Measurements from ENCODE around the gene PPM1B.
"Not testable (repeated sequence)": the region's sequence is repeated elsewhere in the genome, so short reads cannot be mapped to it uniquely, and the experiment has no call there.

Gene PPM1B

DNA sequence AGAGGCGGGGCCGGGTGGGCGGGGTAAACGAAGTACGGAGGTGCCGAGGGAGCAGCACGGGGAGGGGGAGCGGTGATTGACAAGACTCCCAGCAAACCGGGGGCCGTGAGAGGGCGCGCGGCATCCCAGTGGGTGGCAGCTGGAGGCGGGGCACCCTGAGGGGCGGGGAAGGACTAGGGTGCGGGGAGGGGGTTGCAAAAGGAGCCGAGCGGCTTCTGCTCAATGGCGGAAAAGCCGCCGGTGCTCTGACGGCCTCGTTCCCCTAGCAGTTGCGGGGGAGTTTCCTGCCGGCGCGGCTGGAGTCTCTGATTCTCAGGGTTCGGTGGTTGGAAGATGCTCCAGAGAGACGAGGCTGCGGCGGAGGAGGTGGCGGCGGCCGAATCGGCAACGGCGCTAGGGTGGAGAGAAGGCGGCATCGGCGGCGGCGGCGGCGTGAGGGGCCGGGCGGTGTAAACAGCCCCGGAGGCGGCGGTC, at the start of gene PPM1B:
Gene PPM1B, plus strand, starts transcription at position 195 of the 474 bp plus-strand sequence. CDS start 32,325 bp downstream, outside the sequence.
- peak; percentile 98 to 100 (median 99) for DNase-seq (ENCODE audit: low read depth in 2 of 3, low spot score in 1 of 3)

DNA sequence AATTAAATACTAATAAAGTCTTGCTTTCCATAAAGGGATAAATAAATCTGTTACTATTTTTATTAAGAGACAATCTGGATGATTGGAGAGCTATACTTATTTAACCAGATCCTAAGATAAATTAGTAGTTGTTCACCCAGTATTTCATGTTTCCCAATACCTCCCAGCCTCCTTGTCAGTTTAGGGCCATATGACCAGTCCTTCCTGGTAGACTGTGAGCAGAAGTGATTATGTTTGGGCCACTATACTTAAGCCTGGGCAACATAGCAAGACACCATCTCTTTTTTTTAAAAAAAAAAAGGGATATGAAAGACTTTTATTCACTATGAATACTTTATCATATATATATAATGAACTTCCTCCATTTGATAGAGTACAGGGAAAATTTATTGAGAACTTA, 48.8 kb upstream of the PPM1B start:
- no peak for DNase-seq (ENCODE audit: low read depth in 2 of 3, low spot score in 1 of 3)

GRCh38 chr2:44120428-44120827, 48.2 kb upstream of the PPM1B start:
- DNase-seq (ENCODE audit: low read depth in 2 of 3, low spot score in 1 of 3) = peak; percentile 11 to 43 (median 12)

DNA sequence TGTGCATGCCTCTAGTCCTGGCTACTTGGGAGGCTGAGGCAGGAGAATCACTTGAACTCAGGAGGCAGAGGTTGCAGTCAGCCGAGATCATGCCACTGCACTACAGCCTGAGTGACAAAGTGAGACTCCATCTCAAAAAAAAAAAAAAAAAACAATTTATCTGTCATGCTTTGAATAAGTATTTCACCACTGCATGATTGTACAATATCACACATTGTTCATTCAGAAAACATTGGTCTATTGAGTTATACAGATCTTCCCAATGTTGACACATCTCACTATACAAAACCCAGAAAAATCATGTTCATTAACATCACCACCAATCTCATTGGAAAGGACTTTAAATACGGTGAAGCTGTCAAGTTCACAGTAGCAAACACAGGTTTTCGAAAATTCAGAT, 46.8 kb upstream of the PPM1B start:
- no peak for DNase-seq (ENCODE audit: low read depth in 2 of 3, low spot score in 1 of 3)

DNA sequence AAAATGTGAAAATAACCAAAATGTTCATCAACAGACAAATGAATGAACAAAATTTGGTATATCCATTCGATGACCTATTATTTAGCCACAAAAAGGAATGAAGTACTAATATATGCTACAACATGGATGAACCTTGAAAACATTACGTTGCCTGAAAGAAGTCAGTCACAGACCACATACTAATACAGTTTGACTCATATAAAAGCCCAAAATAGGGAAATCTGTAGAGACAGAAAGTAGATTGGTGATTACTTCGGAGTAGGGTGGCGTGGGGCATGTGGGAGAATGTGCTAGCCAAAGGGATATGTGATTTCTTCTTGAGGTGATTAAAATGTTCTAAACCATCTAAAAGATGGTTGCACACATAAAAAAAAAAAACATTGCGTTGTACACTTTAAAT, 44.2 kb upstream of the PPM1B start:
- no peak for DNase-seq (ENCODE audit: low read depth in 2 of 3, low spot score in 1 of 3)

- DNase-seq (ENCODE audit: low read depth in 2 of 3, low spot score in 1 of 3) = no peak
Measured at GRCh38 chr2:44126106-44126797, 42.4 kb upstream of the PPM1B start.

- DNase-seq (ENCODE audit: low read depth in 2 of 3, low spot score in 1 of 3) = no peak
Measured at GRCh38 chr2:44130441-44130840, 38.2 kb upstream of the PPM1B start.

GRCh38 chr2:44131177-44131576, 37.5 kb upstream of the PPM1B start:
- DNase-seq (ENCODE audit: low read depth in 2 of 3, low spot score in 1 of 3) = no peak

DNA sequence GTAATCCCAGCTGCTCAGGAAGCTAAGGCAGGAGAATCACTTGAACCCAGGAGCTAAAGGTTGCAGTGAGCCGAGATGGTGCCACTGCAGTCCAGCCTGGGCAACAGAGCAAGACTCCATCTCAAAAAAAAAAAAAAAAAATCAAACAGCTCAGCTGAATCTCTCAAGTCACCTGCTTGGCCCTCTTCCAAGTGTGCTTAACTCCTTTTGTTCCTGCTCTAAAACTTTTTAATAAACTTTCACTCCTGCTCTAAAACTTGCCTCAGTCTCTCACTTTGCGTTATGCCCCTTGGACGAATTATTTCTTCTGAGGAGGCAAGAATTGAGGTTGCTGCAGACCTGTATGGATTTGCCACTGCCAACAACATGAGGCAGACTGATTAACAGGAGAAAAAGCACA, 35.1 kb upstream of the PPM1B start:
- DNase-seq (ENCODE audit: low read depth in 2 of 3, low spot score in 1 of 3) = not testable (repeated sequence)

GRCh38 chr2:44134848-44135247, 33.8 kb upstream of the PPM1B start:
- no peak for DNase-seq (ENCODE audit: low read depth in 2 of 3, low spot score in 1 of 3)

DNA sequence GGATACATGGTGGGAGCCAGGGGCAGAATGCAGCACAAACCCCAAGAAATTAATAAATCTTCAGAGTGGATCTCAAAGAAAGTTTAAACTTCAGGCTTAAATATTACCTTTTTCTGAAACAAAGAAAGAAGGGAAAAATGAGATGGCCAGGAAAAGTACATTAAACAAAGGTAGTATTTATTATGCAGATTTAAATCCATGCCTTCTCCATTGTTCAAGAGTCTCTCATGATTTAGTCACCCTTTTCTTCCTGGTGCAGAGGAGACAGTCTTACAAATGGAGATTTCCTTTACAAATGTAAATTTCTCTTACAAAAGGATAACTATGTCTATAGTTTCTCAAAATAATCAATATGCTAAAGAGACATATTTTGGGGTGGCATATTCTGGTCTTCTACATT, 33.4 kb upstream of the PPM1B start:
- DNase-seq (ENCODE audit: low read depth in 2 of 3, low spot score in 1 of 3) = no peak

DNA sequence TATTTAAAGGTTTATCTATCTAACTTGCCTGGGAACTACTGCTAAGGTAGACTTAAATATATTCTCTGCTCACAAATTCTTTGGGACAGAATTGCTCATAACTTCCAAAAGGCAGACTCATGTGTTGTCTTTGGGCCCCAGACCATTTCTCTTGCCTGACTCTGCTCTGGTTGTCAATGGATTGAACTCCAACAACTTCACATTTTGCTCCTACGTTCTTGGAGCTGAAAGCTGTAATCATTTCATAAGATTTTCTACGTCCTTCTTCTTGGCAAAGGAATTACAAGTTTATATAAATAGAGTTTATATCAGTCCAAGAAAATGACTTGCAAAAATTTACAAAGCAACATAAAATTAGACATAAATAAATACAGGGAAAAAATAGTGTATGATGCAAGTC, 32.9 kb upstream of the PPM1B start:
- no peak for DNase-seq (ENCODE audit: low read depth in 2 of 3, low spot score in 1 of 3)

- DNase-seq (ENCODE audit: low read depth in 2 of 3, low spot score in 1 of 3) = no peak
Measured at GRCh38 chr2:44136252-44136651, 32.4 kb upstream of the PPM1B start.

DNA sequence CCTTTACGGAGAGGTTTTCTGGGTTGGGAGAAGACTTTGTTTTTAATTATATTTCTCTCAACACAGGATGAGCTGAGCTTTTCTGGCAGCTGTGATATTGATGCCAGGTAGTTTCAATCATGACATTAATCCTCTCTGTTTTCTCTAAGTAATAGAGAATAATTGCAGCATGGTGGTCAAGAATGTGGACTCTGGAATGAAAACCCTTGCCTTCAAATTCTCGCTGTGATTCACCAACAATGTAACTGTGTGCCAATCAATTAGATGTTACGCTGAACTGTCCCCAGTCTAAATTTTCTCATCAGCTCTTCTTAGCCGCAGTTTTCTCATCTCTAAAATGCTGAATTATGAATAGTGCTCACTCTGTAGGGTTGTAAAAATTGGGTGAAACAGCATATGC, 31.6 kb upstream of the PPM1B start:
- DNase-seq (ENCODE audit: low read depth in 2 of 3, low spot score in 1 of 3) = no peak

- no peak for DNase-seq (ENCODE audit: low read depth in 2 of 3, low spot score in 1 of 3)
Measured at GRCh38 chr2:44137872-44138551, 30.7 kb upstream of the PPM1B start.

DNA sequence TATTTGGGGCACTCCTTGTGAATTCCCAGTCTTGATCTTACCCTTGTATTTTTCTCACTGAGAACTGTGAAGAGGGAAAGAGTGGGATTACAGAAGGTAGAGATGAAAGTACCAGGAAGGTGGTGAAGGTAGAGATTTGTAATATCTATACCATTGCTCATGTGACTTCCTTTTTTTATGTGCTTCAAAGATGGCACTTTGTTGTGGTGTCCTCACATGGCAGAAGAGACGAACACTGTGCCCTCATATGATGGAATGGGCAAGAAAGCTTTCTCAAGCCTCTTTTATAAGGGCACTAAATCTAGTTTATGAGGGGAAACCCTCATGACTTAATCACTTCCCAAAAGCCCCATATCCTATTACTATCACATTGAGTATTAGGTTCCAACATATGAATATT, 28.9 kb upstream of the PPM1B start:
- DNase-seq (ENCODE audit: low read depth in 2 of 3, low spot score in 1 of 3) = no peak

DNA sequence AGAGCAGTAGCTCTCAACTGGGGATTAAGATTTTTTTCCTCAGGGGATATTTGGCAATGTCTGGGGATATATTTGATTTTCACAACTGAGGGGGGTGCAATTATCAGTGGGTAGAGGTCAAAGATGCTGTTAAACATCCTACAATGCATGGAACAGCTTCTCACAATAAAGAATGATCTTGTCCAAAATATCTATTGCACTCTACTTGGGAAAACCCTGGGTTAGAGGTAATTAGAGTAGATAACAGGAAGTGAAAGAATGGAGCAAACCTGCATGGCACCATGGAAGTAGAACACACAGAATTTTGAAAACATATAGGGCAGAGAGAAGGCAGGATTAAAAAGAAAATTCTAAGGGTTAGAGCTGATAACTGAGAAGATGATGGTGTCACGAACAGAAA, 26.4 kb upstream of the PPM1B start:
- no peak for DNase-seq (ENCODE audit: low read depth in 2 of 3, low spot score in 1 of 3)

GRCh38 chr2:44143701-44144100, 25.0 kb upstream of the PPM1B start:
- DNase-seq (ENCODE audit: low read depth in 2 of 3, low spot score in 1 of 3) = no peak

- no peak for DNase-seq (ENCODE audit: low read depth in 2 of 3, low spot score in 1 of 3)
Measured at GRCh38 chr2:44148999-44149398, 19.7 kb upstream of the PPM1B start.

- no peak for DNase-seq (ENCODE audit: low read depth in 2 of 3, low spot score in 1 of 3)
Measured at GRCh38 chr2:44150473-44150872, 18.2 kb upstream of the PPM1B start.

GRCh38 chr2:44152865-44153669, 15.6 kb upstream of the PPM1B start:
- DNase-seq (ENCODE audit: low read depth in 2 of 3, low spot score in 1 of 3) = no peak

Data from stimulated activated CD4-positive, alpha-beta T cell treated with anti-CD3 and anti-CD28 coated beads, Interleukin-12 subunit alpha, Interleukin-12 subunit beta, amount 100 ng/mL, for 48 hours (primary cell).